GM12872 (cell line): ENCODE results near the gene SNED1.

Experiments
- CTCF ChIP-seq: IDR thresholded peaks from 3 replicates; pipeline ENCODE4 v1.5.1; 2011; ENCODE audit warnings: low read depth, mild to moderate bottlenecking, low read length, moderate library complexity; ENCODE audit not compliant: insufficient read depth

The SNED1 gene

GRCh38 chr2:241110607-241111439 lies 112.4 kb downstream of the SNED1 start:
- no peak for TF ChIP-seq CTCF

- TF ChIP-seq CTCF = no peak
These were observed 113.0 kb downstream of the SNED1 start for GRCh38 chr2:241111440-241111805.

- TF ChIP-seq CTCF = no peak
These were observed 113.6 kb downstream of the SNED1 start for GRCh38 chr2:241112046-241112445.

GRCh38 chr2:241112592-241112991 lies 114.2 kb downstream of the SNED1 start:
- no peak for TF ChIP-seq CTCF

- no peak for TF ChIP-seq CTCF
These were observed 116.4 kb downstream of the SNED1 start for GRCh38 chr2:241114836-241115235.

- no peak for TF ChIP-seq CTCF
These were observed 116.9 kb downstream of the SNED1 start for GRCh38 chr2:241115361-241115760.

GRCh38 chr2:241116606-241117560 lies 118.5 kb downstream of the SNED1 start:
- TF ChIP-seq CTCF = no peak
